Astrocyte (in vitro differentiated cells and primary cell): ENCODE data around the gene SLC35G3.

Experiments
- CTCF ChIP-seq: IDR thresholded peaks from 2 replicates; pipeline ENCODE4 v1.5.1; 2011; ENCODE audit warnings: low read depth, mild to moderate bottlenecking, inconsistent platforms, low read length, moderate library complexity; ENCODE audit not compliant: insufficient read depth
- EZH2 ChIP-seq: IDR thresholded peaks from 2 replicates; pipeline ENCODE4 v1.6.1; 2012; ENCODE audit warnings: mild to moderate bottlenecking, low read length, inconsistent platforms; ENCODE audit not compliant: insufficient read depth

GRCh38 chr17:35224436-35224835 lies 30.2 kb upstream of the SLC35G3 start:
- TF ChIP-seq CTCF, result no peak
- TF ChIP-seq EZH2, result no peak
